Measurements from ENCODE around the gene STX4.

GRCh38 chr16:31081428-31082351 is 48.3 kb downstream of the STX4 start:
- TF ChIP-seq CTCF (conservative IDR thresholded peaks at IDR 0.05) (no peak), ZFX (IDR thresholded peaks at IDR 0.05) (no peak)
